ENCODE data around the gene ENTREP3. TPM values are rescaled to one million over a fixed set of nuclear protein-coding genes. Genes with fewer than 3 reads are reported as not detected.

The ENTREP3 gene
- total RNA-seq, 1 experiment from 2014 or later, result 69.9 TPM

GRCh38 chr1:155269381-155269780 is 14.1 kb upstream of the ENTREP3 start:
- Histone ChIP-seq H4K20me1 (ENCODE audit: insufficient read depth) (no peaks in the 10 kb centered on the region), H2AFZ (ENCODE audit: low read depth, low read length, poor library complexity, severe bottlenecking) (no peak overlapping the region), H3K9me2 (ENCODE audit: insufficient read depth) (no peaks in the 10 kb centered on the region), H3K9ac (ENCODE audit: low read length) (no peak overlapping the region), H3K4me3 (replicated peaks in 1 of 2; ENCODE audit: low read depth in 1 of 2, low read length in 2 of 2) (no peak overlapping the region), H3K4me2 (ENCODE audit: low read length) (no peak overlapping the region), H3K9me3 (ENCODE audit: control insufficient read depth in 1 of 2, insufficient read depth in 1 of 2, low read depth in 1 of 2, low read length in 2 of 2) (no peaks in the 10 kb centered on the region), H3K27ac (ENCODE audit: low read depth, low read length) (no peak overlapping the region), H3K4me1 (ENCODE audit: control insufficient read depth in 1 of 2, insufficient read depth in 2 of 2, low read length in 2 of 2) (peaks cover 8 to 16% of the 10 kb centered on the region in 2 experiments), H3K27me3 (ENCODE audit: insufficient read depth, low read length) (no peaks in the 10 kb centered on the region), H3K79me2 (ENCODE audit: insufficient read depth, low read length) (peaks cover 52% of the 10 kb centered on the region), H3K36me3 (ENCODE audit: control insufficient read depth in 1 of 2, insufficient read depth in 2 of 2, low read length in 2 of 2) (peaks cover 51 to 59% of the 10 kb centered on the region in 2 experiments)
- ChIA-PET POLR2A (no interaction called here), RAD21 (ENCODE audit: low non-redundant PET in 1 of 2, low total read pairs in 2 of 2, uncharacterized antibody in 2 of 2, unreplicated experiment in 2 of 2) (no interaction called here), CTCF (no interaction called here)
- intact Hi-C loops (cut with micrococcal nuclease), result no loop called here
- BruUV-seq (replicated peaks), result no TSS peak
- ATAC-seq, result no peak
- no peak for DNase-seq (ENCODE audit: low read depth, low spot score)
- TF ChIP-seq SP1 (IDR thresholded peaks at IDR 0.05; ENCODE audit: low read depth), result no peak
- no peak for TF ChIP-seq POLR2A (IDR thresholded peaks at IDR 0.05; ENCODE audit: borderline replicate concordance, extremely low read depth, insufficient read depth, insufficient read length)
- no peak for TF ChIP-seq MAX (IDR thresholded peaks at IDR 0.05)
- TF ChIP-seq ZBTB33 (IDR thresholded peaks at IDR 0.05; ENCODE audit: extremely low read depth, insufficient replicate concordance, low read length), result no peak
- TF ChIP-seq TCF7L2 (IDR thresholded peaks at IDR 0.05; ENCODE audit: borderline replicate concordance, extremely low read depth, insufficient read depth, insufficient read length), result no peak
- no peak for TF ChIP-seq CBX3 (IDR thresholded peaks at IDR 0.05; ENCODE audit: low read depth)
- TF ChIP-seq FOSL1 (IDR thresholded peaks at IDR 0.05; ENCODE audit: low read depth), result no peak
- no peak for TF ChIP-seq ZNF274 (IDR thresholded peaks at IDR 0.05; ENCODE audit: low read depth, low read length)
- no peak for TF ChIP-seq ELF1 (IDR thresholded peaks at IDR 0.05; ENCODE audit: borderline replicate concordance, low read depth)
- no peak for TF ChIP-seq ZFX (IDR thresholded peaks at IDR 0.05)
- TF ChIP-seq JUND (IDR thresholded peaks at IDR 0.05), result no peak
- TF ChIP-seq CTCF (IDR thresholded peaks at IDR 0.05 in 2 of 3, conservative IDR thresholded peaks at IDR 0.05 in 1 of 3; ENCODE audit: borderline replicate concordance in 1 of 3, insufficient read depth in 1 of 3, low read depth in 2 of 3, low read length in 2 of 3), result no peak
- no peak for TF ChIP-seq EZH2phosphoT487 (IDR thresholded peaks at IDR 0.05; ENCODE audit: borderline replicate concordance)
- TF ChIP-seq YY1 (IDR thresholded peaks at IDR 0.05; ENCODE audit: extremely low read depth, insufficient replicate concordance, low read depth, low read length), result no peak

Data from HCT116 (cell line).